Right cardiac atrium (tissue), 5 donors: ENCODE data around the gene ACTN4. TPM values are rescaled to one million over a fixed set of nuclear protein-coding genes. Genes with fewer than 3 reads are reported as not detected.
"Not testable (repeated sequence)": the region's sequence is repeated elsewhere in the genome, so short reads cannot be mapped to it uniquely, and the experiment has no call there.

ENCODE experiments used
- ATAC-seq, 2 donors: fragments of 200-7000 bp; cut with Tn5 transposase; one replicate each; pipeline versions ENCODE4 v1.8.0 to v1.9.1; 2020; ENCODE audit warnings: moderate library complexity in 2 of 2, mild to moderate bottlenecking in 1 of 2
- DNase-seq, 3 donors: peaks; one replicate each; pipeline ENCODE4 v3.0.0-alpha.2; 2020
- H3K27ac ChIP-seq: one replicate; pipeline ENCODE4 v1.5.1; 2013; ENCODE audit warnings: mild to moderate bottlenecking, low read length, control low read depth, moderate library complexity
- H3K27me3 ChIP-seq: one replicate; pipeline ENCODE4 v1.6.1; 2013; ENCODE audit not compliant: control insufficient read depth, insufficient read depth
- H3K4me1 ChIP-seq: one replicate; pipeline ENCODE4 v1.6.1; 2013; ENCODE audit warnings: low read length; ENCODE audit not compliant: control insufficient read depth, insufficient read depth
- H3K4me3 ChIP-seq: one replicate; pipeline ENCODE4 v1.5.1; 2013; ENCODE audit warnings: low read length, control low read depth
- H3K9me3 ChIP-seq: one replicate; pipeline ENCODE4 v1.6.1; 2013; ENCODE audit warnings: low read length; ENCODE audit not compliant: control insufficient read depth
- WGBS: extraction: QIAGEN DNeasy Blood & Tissue Kit; methylation state at CpG from one replicate; pipeline ENCODE4 v1.1.7; 2013; 5-methylcytosine and 5-hydroxymethylcytosine counted together
- intact Hi-C, 4 donors: fragments of 100-400 bp; cut with DNase I; formaldehyde crosslinking; loops; one replicate each; pipeline versions ENCODE4 v1.11.0 to v1.14.0; 2022 to 2023
- polyA plus RNA-seq: library from polyadenylated mRNA; stranded (reverse); fragments of 200-250 nt; gene quantifications from one replicate; pipeline ENCODE4 v1.2.3, GENCODE V29; 2013
- total RNA-seq, 4 donors: library from RNA; stranded (reverse); fragmentation: NEBNext Ultra II Directional; extraction: Animal tissue kit (Norgen Biotek cat#: 25700); gene quantifications; one replicate each; pipeline ENCODE4 v1.2.1, GENCODE V29; 2021
- donor health status: healthy with polysubstance abuse.
- donor health status: DM: no; HTN: yes; CAD: no.
- donor health status: DM: no; HTN: no; CAD: no.
- donor health status: DM: no; HTN: yes; CAD: no; lungs with severe emphysema.
- donor health status: DM: yes; HTN: yes; CAD: no.

The ACTN4 gene
- total and polyA plus RNA-seq, 5 donors, result 87.4 to 226 (median 119) TPM

DNA sequence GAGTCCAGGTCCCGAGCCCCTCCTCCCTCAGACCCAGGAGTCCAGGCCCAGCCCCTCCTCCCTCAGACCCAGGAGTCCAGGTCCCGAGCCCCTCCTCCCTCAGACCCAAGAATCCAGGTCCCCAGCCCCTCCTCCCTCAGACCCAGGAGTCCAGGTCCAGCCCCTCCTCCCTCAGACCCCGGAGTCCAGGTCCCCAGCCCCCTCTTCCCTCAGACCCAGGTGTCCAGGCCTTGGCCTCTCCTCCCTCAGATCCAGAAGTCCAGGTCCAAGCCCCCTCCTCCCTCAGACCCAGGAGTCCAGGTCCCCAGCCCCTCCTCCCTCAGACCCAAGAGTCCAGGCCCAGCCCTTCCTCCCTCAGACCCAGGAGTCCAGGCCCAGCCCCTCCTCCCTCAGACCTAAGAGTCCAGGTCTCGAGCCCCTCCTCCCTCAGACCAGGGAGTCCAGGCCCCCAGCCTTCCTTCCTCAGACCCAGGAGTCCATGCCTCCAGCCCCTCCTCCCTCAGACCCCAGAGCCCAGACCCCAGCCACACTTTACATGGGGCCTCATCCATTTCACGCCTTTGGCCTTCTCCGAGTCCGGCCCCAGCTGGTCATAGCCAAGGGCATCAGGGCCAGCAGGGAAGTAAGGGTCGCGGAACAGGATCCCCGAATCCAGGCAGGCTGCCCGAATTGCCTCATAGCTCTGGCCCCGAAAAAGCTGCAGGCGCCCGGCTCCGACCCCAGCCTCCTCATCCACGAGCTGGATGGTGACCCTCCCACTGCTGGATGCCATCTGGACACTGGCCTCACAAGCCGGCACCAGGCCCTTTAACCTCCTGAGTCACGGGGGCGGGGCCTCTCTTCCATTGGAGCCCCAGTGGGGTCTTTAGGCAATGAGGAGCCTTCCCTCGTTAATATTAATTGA, 96.2 kb downstream of the ACTN4 start:
- 73% methylated on average over 20 of the region's 20 CpGs for WGBS
- intact Hi-C loops, result no loop called here
- Histone ChIP-seq H3K9me3 (no peaks in the 10 kb centered on the region), H3K27ac (no peak overlapping the region), H3K4me1 (no peaks in the 10 kb centered on the region), H3K27me3 (no peaks in the 10 kb centered on the region), H3K4me3 (no peak overlapping the region)
- no peak for ATAC-seq
- DNase-seq, result peak in 1 of 3 donors; percentile 56

DNA sequence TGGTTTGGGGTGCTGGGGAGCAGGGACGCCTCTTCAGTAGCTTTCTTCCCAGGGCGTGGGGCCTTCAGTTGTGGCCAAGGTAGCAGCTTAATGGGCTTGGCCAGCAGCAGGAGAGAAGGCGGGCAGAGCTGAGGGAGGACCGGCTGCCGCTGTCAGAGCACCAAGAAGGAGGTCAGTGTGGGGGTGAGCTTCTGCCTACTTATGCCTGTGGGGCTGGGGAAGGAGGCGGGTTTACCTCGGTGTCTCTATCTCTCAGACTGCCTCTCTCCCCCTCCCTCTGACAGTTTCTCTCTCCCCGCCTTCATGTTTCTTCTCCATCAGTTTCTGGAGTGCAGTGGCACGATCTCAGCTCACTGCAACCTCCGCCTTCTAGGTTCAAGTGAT, 96.8 kb downstream of the ACTN4 start, which contains the start of gene CAPN12:
CAPN12 (minus strand) TSS at position 177 of the 384 bp plus-strand sequence. CDS start 309 bp downstream, outside the sequence.
- Histone ChIP-seq H3K27ac (no peak within 1 kb of the TSS), H3K4me1 (no peaks in the 10 kb centered on the region), H3K4me3 (no peak within 1 kb of the TSS), H3K9me3 (no peaks in the 10 kb centered on the region), H3K27me3 (no peaks in the 10 kb centered on the region)
- 81% methylated on average over 10 of the region's 10 CpGs for WGBS
- no peak for DNase-seq
- intact Hi-C loops, result no loop called here
- no peak for ATAC-seq

DNA sequence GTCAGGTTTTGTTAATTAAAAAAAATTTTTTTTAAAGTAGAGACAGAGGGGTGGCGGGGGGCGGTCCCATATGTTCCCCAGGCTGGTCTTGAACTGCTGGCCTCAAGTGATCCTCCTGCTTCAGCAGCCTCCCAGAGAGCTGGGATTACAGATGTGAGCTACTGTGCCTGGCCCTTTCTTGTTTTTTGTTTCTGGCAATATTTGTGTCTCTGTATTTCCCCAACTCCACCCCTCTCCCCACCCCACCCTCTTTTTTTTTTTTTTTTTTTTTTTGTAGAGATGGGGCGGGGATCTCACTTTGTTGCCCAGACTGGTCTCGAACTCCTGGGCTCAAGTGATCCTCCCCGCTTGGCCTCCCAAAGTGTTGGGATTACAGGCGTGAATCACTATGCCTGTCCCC, 97.4 kb downstream of the ACTN4 start:
- Histone ChIP-seq H3K4me1 (no peaks in the 10 kb centered on the region), H3K27ac (no peak overlapping the region), H3K9me3 (no peaks in the 10 kb centered on the region), H3K4me3 (no peak overlapping the region), H3K27me3 (no peaks in the 10 kb centered on the region)
- WGBS, result 91% methylated on average over 6 of the region's 6 CpGs
- DNase-seq (no peak), ATAC-seq (no peak)
- intact Hi-C loops, result no loop called here

DNA sequence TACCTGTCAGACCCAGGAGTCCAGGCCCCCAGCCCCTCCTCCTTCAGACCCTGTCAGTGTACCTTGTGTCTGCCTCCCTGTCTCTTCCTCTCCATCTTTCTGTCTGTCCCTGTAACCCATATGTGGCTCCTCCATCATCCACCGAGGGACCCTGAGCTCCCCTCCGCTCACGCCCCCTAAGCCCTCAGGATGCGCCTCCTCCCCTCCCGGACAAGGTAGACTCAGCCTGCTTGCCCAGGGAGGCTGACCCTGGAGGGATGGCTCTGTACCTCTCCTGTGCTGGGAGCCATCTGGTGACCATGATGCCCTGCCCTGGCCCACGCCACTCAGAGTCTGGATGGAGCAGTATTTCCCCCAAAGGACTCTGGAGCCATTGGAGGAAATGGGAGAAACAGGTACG, 97.9 kb downstream of the ACTN4 start:
- no peak for DNase-seq
- Histone ChIP-seq H3K4me3 (no peak overlapping the region), H3K4me1 (no peaks in the 10 kb centered on the region), H3K27ac (no peak overlapping the region), H3K27me3 (no peaks in the 10 kb centered on the region), H3K9me3 (no peaks in the 10 kb centered on the region)
- WGBS, result 85% methylated on average over 7 of the region's 7 CpGs
- ATAC-seq, result peak; percentile 12 to 27
- intact Hi-C loops, result no loop called here

DNA sequence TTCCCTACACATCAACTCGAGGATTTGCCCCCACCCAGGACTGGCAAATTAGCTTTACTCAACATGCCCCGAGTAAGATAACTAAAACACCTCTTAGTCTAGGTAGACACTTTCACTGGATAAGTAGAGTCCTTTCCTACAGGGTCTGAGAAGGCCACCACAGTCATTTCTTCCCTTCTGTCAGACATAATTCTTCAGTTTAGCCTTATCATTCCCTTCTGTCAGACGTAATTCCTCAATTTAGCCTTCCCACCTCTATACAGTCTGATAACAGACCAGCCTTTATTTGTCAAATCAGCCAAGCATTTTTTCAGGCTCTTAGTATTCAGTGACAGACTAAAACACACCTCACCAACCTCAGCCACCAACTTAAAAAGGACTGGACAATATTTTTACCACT, 106.3 kb downstream of the ACTN4 start:
- H3K4me1 ChIP-seq, ATAC-seq, H3K27me3 ChIP-seq, intact Hi-C loops, DNase-seq, H3K9me3 ChIP-seq, H3K27ac ChIP-seq, H3K4me3 ChIP-seq: not testable (repeated sequence)
- 60% methylated on average over 3 of the region's 3 CpGs for WGBS

DNA sequence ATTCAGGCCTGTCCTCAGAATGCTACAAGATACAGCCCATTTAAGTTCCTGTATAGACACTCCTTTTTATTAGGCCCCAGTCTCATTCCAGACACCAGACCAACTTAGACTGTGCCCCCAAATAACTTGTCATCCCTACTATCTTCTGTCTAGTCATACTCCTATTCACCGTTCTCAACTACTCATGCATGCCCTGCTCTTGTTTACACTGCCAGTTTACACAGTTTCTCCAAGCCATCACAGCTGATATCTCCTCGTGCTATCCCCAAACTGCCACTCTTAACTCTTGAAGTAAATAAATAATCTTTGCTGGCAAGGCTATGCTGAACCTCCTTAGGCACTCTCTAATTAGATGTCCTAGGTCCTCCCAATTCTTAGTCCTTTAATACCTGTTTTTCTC, 106.7 kb downstream of the ACTN4 start:
- DNase-seq, H3K9me3 ChIP-seq, H3K4me1 ChIP-seq, H3K27ac ChIP-seq, H3K4me3 ChIP-seq, ATAC-seq, H3K27me3 ChIP-seq, intact Hi-C loops: not testable (repeated sequence)
- WGBS, result 55% methylated on average over 2 of the region's 2 CpGs

DNA sequence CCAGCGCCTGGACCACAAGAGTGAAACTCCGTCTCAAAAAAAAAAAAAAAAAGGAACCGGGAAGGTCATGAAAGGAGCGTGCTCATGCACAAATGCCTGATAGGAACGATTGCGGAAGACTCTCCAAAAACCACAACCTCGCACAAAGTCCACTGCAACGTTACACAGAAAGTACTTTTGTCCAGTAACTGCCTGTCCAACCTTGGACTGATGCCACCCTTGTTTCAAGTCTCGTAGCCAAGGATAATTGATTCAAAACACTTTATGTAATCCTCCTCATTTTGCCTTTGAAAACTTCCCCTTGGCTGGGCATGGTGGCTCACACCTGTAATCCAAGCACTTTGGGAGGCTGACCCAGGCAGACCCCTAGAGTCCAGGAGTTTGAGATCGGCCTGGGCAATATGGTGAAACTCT, 112.1 kb downstream of the ACTN4 start:
- Histone ChIP-seq H3K4me3 (no peak overlapping the region), H3K27ac (no peak overlapping the region), H3K9me3 (no peaks in the 10 kb centered on the region), H3K4me1 (no peaks in the 10 kb centered on the region), H3K27me3 (no peaks in the 10 kb centered on the region)
- DNase-seq (no peak), ATAC-seq (peak in 1 of 2 donors; percentile 48)
- 63% methylated on average over 10 of the region's 10 CpGs for WGBS
- intact Hi-C loops, result no loop called here

DNA sequence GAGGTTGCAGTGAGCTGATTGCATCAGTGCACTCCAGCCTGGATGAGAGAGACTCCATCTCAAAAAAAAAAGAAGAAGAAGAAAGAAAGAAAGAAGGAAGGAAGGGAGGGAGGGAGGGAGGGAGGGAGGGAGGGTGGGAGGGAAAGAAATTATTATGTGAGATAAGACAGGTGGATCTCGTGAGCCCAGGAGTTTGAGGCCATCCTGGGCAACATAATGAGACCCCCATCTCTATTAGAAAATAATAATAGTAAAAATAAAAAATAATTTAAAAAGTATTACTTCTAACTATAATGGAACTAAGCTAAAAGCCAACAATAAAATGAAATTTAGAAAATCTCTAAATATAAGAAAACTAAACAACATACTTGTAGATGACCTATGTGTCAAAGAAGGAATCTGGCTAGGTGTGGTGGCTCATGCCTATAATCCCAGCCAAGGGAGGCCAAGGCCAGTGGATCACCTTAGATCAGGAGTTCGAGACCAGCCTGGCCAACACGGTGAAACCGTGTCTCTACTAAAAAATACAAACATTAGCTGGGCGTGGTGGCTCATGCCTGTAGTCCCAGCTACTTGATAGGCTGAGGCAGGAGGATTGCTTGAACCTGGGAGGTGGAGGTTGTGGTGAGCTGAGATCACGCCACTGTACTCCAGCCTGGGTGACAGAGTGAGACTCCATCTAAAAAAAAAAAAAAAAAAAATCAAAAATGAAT, 113.5 kb downstream of the ACTN4 start:
- intact Hi-C loops, H3K4me3 ChIP-seq, H3K9me3 ChIP-seq, H3K27me3 ChIP-seq, H3K4me1 ChIP-seq, ATAC-seq, H3K27ac ChIP-seq, DNase-seq: not testable (repeated sequence)
- 85% methylated on average over 6 of the region's 6 CpGs for WGBS

DNA sequence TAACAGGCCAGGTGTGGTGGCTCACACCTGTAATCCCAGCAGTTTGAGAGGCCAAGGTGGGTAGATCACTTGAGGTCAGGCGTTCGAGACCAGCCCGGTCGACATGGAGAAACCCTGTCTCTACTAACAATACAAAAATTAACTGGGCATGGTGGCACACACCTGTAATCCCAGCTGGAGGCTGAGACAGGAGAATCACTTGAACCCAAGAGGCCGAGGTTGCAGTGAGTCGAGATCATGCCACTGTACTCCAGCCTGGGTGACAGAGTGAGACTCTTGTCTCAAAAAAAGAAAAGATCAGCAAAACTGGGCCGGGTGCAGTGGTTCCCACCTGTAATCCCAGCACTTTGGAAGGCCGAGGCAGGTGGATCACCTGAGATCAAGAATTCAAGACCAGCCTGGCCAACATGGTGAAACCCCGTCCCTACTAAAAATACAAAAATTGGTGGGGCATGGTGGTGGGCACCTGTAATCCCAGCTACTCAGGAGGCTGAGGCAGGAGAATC, 114.5 kb downstream of the ACTN4 start:
- WGBS, result 93% methylated on average over 9 of the region's 9 CpGs
- H3K4me3 ChIP-seq, intact Hi-C loops, ATAC-seq, H3K27me3 ChIP-seq, DNase-seq, H3K4me1 ChIP-seq, H3K27ac ChIP-seq, H3K9me3 ChIP-seq: not testable (repeated sequence)

DNA sequence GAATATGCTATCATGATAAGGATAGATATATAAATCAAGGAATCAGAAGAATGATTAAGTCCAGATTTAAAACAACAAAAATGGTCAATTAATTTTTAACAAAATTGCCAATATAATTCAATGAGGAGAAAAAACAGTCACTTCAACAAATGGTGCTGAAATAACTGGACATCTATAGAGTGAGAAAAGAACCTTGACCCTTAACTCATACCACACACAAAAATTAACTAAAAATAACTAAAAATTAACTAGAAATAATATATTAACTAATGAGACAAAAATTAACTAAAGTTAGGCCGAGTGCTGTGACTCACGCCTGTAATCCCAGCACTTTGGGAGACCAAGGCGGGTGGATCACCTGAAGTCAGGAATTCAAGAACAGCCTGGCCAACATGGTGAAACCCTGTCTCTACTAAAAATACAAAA, 116.4 kb downstream of the ACTN4 start:
- no peak for DNase-seq

DNA sequence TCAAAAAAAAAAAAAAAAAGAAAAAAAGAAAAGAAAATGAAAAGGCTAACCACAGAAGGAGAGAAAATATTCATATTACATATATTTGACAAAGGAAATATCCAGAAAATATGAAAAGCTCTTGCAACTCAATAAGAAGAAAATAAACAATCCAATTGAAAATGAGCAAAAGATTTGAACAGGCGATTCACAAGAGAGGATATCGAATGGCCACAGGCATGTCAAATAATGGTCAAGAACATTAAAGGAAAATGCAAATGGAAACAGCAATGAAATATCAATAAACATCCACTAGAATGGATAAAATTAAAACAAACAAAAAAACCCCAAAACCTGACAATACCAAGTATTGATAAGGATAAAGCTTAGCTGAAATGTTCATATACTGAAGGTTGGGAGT, 117.8 kb downstream of the ACTN4 start:
- ATAC-seq, result no peak
- Histone ChIP-seq H3K27ac (no peak overlapping the region), H3K27me3 (no peaks in the 10 kb centered on the region), H3K4me3 (no peak overlapping the region), H3K4me1 (no peaks in the 10 kb centered on the region), H3K9me3 (no peaks in the 10 kb centered on the region)
- no peak for DNase-seq
- intact Hi-C loops, result no loop called here
- WGBS, result 96% methylated on average over 2 of the region's 2 CpGs

More for the DNA sequence above, 116.4 kb downstream of the ACTN4 start:
- H3K27me3 ChIP-seq, result no peaks in the 10 kb centered on the region
- 96% methylated on average over 3 of the region's 3 CpGs for WGBS
- intact Hi-C loops, result no loop called here
- H3K4me3 ChIP-seq, result no peak overlapping the region
- no peaks in the 10 kb centered on the region for H3K9me3 ChIP-seq
- H3K4me1 ChIP-seq, result no peaks in the 10 kb centered on the region
- H3K27ac ChIP-seq, result no peak overlapping the region
- ATAC-seq, result no peak
